Measurements from ENCODE around the gene ZNF469. TPM values are rescaled to one million over a fixed set of nuclear protein-coding genes. Genes with fewer than 3 reads are reported as not detected.

Gene ZNF469
- total RNA-seq, 1 donor from 2014 or later = 28.7 TPM

GRCh38 chr16:88376835-88377726 is 5.7 kb upstream of the ZNF469 start:
- H3K4me1 Mint-ChIP-seq = no peaks in the 10 kb centered on the region
- H3K9me3 Mint-ChIP-seq = no peaks in the 10 kb centered on the region
- no peaks in the 10 kb centered on the region for H3K27me3 Mint-ChIP-seq (ENCODE audit: low read depth)
- no peaks in the 10 kb centered on the region for H3K36me3 Mint-ChIP-seq
- no peak overlapping the region for H3K4me3 Mint-ChIP-seq
- no peak for TF ChIP-seq CTCF (IDR thresholded peaks at IDR 0.05; ENCODE audit: unreplicated experiment)
- H3K27ac Mint-ChIP-seq = no peak overlapping the region
- no peak for DNase-seq (ENCODE audit: low spot score in 2 of 2, unreplicated experiment in 2 of 2)

DNA sequence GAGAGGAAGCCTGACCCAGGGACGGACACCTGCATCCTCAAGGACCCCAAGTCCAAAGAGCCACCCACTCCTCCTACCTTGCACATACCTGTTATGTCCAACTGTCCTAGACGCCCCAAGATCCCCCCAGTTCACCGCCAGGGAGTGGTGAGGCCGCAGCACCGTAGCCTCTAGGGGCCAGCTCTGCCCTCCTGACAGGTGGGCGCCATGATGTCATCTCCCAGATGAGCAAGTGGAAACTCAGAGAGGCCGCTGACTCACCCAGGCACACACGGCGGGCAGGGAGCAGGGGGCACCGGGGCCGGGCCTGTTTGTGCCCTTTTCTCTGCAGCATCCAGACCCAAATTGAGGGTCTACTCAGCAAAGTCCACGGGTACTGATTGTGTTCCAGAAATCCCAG is 4.8 kb upstream of the ZNF469 start:
- Mint-ChIP-seq H3K27me3 (ENCODE audit: low read depth) (no peaks in the 10 kb centered on the region), H3K4me3 (no peak overlapping the region), H3K4me1 (peaks cover 6% of the 10 kb centered on the region)

DNA sequence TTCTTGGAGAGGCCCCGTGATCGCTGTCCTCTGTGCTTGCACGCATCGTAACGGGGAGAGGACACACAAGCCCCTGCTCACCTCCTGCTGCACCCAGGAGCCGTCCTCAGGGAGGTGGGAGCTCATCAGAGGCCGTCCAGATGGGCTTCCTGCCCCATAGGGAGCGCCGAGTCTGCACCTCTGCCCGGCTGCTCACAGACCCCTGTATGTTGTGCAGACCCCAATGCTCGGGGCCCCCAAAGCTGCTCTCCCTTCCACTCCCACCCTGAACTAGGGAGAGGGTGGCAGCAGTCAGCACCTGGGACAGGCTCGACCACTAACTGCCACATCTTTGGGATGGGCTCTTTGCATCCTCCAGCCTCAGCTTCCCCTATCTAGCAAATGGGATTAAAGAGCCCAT is 4.4 kb upstream of the ZNF469 start:
- no peak overlapping the region for H3K27ac Mint-ChIP-seq
- no peak overlapping the region for H3K4me3 Mint-ChIP-seq
- no peak for DNase-seq (ENCODE audit: low spot score in 2 of 2, unreplicated experiment in 2 of 2)
- H3K4me1 Mint-ChIP-seq = peaks cover 6% of the 10 kb centered on the region
- no peaks in the 10 kb centered on the region for H3K36me3 Mint-ChIP-seq
- H3K27me3 Mint-ChIP-seq (ENCODE audit: low read depth) = no peaks in the 10 kb centered on the region
- no peaks in the 10 kb centered on the region for H3K9me3 Mint-ChIP-seq
- no peak for TF ChIP-seq CTCF (IDR thresholded peaks at IDR 0.05; ENCODE audit: unreplicated experiment)

More for the DNA sequence above, 4.8 kb upstream of the ZNF469 start:
- TF ChIP-seq CTCF (IDR thresholded peaks at IDR 0.05; ENCODE audit: unreplicated experiment) = no peak
- no peak for DNase-seq (ENCODE audit: low spot score in 2 of 2, unreplicated experiment in 2 of 2)
- Mint-ChIP-seq H3K27ac (no peak overlapping the region), H3K9me3 (no peaks in the 10 kb centered on the region), H3K36me3 (no peaks in the 10 kb centered on the region)

GRCh38 chr16:88378836-88379693 is 3.7 kb upstream of the ZNF469 start:
- Mint-ChIP-seq H3K4me3 (no peak overlapping the region), H3K27ac (no peak overlapping the region), H3K9me3 (no peaks in the 10 kb centered on the region), H3K4me1 (peaks cover 6% of the 10 kb centered on the region), H3K36me3 (no peaks in the 10 kb centered on the region), H3K27me3 (ENCODE audit: low read depth) (peaks cover 3% of the 10 kb centered on the region)
- no peak for TF ChIP-seq CTCF (IDR thresholded peaks at IDR 0.05; ENCODE audit: unreplicated experiment)
- no peak for DNase-seq (ENCODE audit: low spot score in 2 of 2, unreplicated experiment in 2 of 2)

- Mint-ChIP-seq H3K36me3 (no peaks in the 10 kb centered on the region), H3K27me3 (ENCODE audit: low read depth) (peaks cover 9% of the 10 kb centered on the region), H3K4me3 (no peak overlapping the region), H3K27ac (no peak overlapping the region), H3K9me3 (no peaks in the 10 kb centered on the region), H3K4me1 (peaks cover 8% of the 10 kb centered on the region)
- DNase-seq (ENCODE audit: low spot score in 2 of 2, unreplicated experiment in 2 of 2) = no peak
- TF ChIP-seq CTCF (IDR thresholded peaks at IDR 0.05; ENCODE audit: unreplicated experiment) = no peak
Observed at GRCh38 chr16:88379694-88380040, 3.1 kb upstream of the ZNF469 start.

All from mesothelial cell of epicardium (in vitro differentiated cells).